Left cardiac atrium (tissue), 4 donors: ENCODE results near the gene PRSS27. TPM values are rescaled to one million over a fixed set of nuclear protein-coding genes. Genes with fewer than 3 reads are reported as not detected.

Source experiments
- ATAC-seq, 2 donors: fragments of 200-7000 bp; cut with Tn5 transposase; one replicate each; pipeline ENCODE4 v1.9.1; 2020; ENCODE audit warnings: mild to moderate bottlenecking in 2 of 2, moderate library complexity in 2 of 2
- DNase-seq: peaks from one replicate; pipeline ENCODE4 v3.0.0-alpha.2; 2020
- intact Hi-C, 2 donors: fragments of 100-400 bp; cut with DNase I; formaldehyde crosslinking; loops; one replicate each; pipeline versions ENCODE4 v1.14.1 to v1.15.1; 2022 to 2023
- long read RNA-seq: library from polyadenylated mRNA; unstranded; transcript quantifications from one replicate; pipeline ENCODE4 v2.0.0, GENCODE V29; 2021
- total RNA-seq, 2 donors: library from RNA; stranded (reverse); fragmentation: NEBNext Ultra II Directional; extraction: Animal tissue kit (Norgen Biotek cat#: 25700); gene quantifications; one replicate each; pipeline ENCODE4 v1.2.1, GENCODE V29; 2021
- donor health status: DM: no; HTN: yes; CAD: no.
- donor health status: DM: no; HTN: yes; CAD: no; lungs with severe emphysema.
- donor health status: DM: yes; HTN: yes; CAD: no.
- donor health status: Dilated cardiomyopathy.

The PRSS27 gene
- under 1 TPM; 0.44 to 0.65 TPM for total RNA-seq
- long read RNA-seq, partial matches to known transcripts = 0 of 1 reads
- long read RNA-seq, other reads (novel, unspliced or antisense) = 0 of 1 reads

- DNase-seq = no peak
- ATAC-seq = no peak
- intact Hi-C loops = no loop called here
Measured at GRCh38 chr16:2720064-2720457, at the start of gene PRSS27. PRSS27 (minus strand) TSS chr16:2720224; CDS start chr16:2720160, 64 bp downstream.

- DNase-seq (peak; percentile 27), ATAC-seq (peak; percentile 18 to 47)
- intact Hi-C loops = no loop called here
Measured at GRCh38 chr16:2769675-2770056, 49.6 kb upstream of the PRSS27 start.

GRCh38 chr16:2769100-2769529, 49.1 kb upstream of the PRSS27 start:
- intact Hi-C loops = no loop called here
- peak; percentile 20 for DNase-seq
- no peak for ATAC-seq

GRCh38 chr16:2768403-2769089, 48.5 kb upstream of the PRSS27 start:
- intact Hi-C loops = no loop called here
- DNase-seq (peak; percentile 27), ATAC-seq (peak in 1 of 2 donors; percentile 27)

GRCh38 chr16:2767891-2768290, 47.9 kb upstream of the PRSS27 start:
- ATAC-seq (no peak), DNase-seq (peak; percentile 11)
- intact Hi-C loops = no loop called here

- ATAC-seq (no peak), DNase-seq (peak; percentile 24)
- intact Hi-C loops = no loop called here
Measured at GRCh38 chr16:2767140-2767731, 47.2 kb upstream of the PRSS27 start.

- no peak for ATAC-seq
- peak; percentile 29 for DNase-seq
- intact Hi-C loops = no loop called here
Measured at GRCh38 chr16:2766430-2767139, 46.6 kb upstream of the PRSS27 start.

GRCh38 chr16:2765462-2766404, 45.7 kb upstream of the PRSS27 start:
- ATAC-seq = no peak
- no peak for DNase-seq
- intact Hi-C loops = no loop called here

- no peak for DNase-seq
- ATAC-seq = no peak
- intact Hi-C loops = no loop called here
Measured at GRCh38 chr16:2764718-2765117, 44.7 kb upstream of the PRSS27 start.

GRCh38 chr16:2763173-2763572, 43.1 kb upstream of the PRSS27 start:
- ATAC-seq = no peak
- intact Hi-C loops = no loop called here
- no peak for DNase-seq

GRCh38 chr16:2762711-2763110, 42.7 kb upstream of the PRSS27 start:
- ATAC-seq (no peak), DNase-seq (no peak)
- intact Hi-C loops = no loop called here

- DNase-seq (no peak), ATAC-seq (no peak)
- intact Hi-C loops = no loop called here
Measured at GRCh38 chr16:2761886-2762583, 42.0 kb upstream of the PRSS27 start.

- intact Hi-C loops = no loop called here
- DNase-seq = no peak
- no peak for ATAC-seq
Measured at GRCh38 chr16:2761472-2761871, 41.4 kb upstream of the PRSS27 start.

GRCh38 chr16:2757344-2757743, 37.3 kb upstream of the PRSS27 start:
- intact Hi-C loops = no loop called here
- no peak for ATAC-seq
- DNase-seq = peak; percentile 7

- intact Hi-C loops = no loop called here
- ATAC-seq (no peak), DNase-seq (peak; percentile 26)
Measured at GRCh38 chr16:2756288-2757015, 36.4 kb upstream of the PRSS27 start.

- intact Hi-C loops = no loop called here
- ATAC-seq = no peak
- no peak for DNase-seq
Measured at GRCh38 chr16:2755158-2755557, 35.1 kb upstream of the PRSS27 start.

- no peak for DNase-seq
- ATAC-seq = no peak
Measured at GRCh38 chr16:2753733-2754020, 33.7 kb upstream of the PRSS27 start.

More at GRCh38 chr16:2753733-2754020, 33.7 kb upstream of the PRSS27 start:
- intact Hi-C loops = no loop called here
